SK-N-SH treated with all-trans-retinoic acid at 6 μM for 48 hours (cell line): ENCODE results near the gene TMEM174.

Experiments
- ATAC-seq: fragments of 200-7000 bp; cut with Tn5 transposase; 3 replicates; pipeline ENCODE4 v1.9.1; 2020; ENCODE audit warnings: mild to moderate bottlenecking, moderate library complexity
- ARNTL ChIP-seq: fragments of 450-650 bp; formaldehyde crosslinking; IDR thresholded peaks from 2 replicates; pipeline ENCODE4 v1.5.0; 2020; ENCODE audit warnings: low read depth, mild to moderate bottlenecking, moderate library complexity, borderline replicate concordance
- BACH2 ChIP-seq: fragments of 250-450 bp; sonication (Bioruptor Pico); IDR thresholded peaks from 2 replicates; pipeline ENCODE4 v1.9.0; 2021; ENCODE audit warnings: mild to moderate bottlenecking, borderline replicate concordance
- CSDC2 ChIP-seq: fragments of 250-450 bp; sonication (Bioruptor Pico); IDR thresholded peaks from 2 replicates; pipeline ENCODE4 v1.5.0; 2020; ENCODE audit warnings: mild to moderate bottlenecking, moderate library complexity
- ESRRG ChIP-seq: fragments of 250-450 bp; sonication (Bioruptor Pico); IDR thresholded peaks from 2 replicates; pipeline ENCODE4 v1.6.1; 2021; ENCODE audit warnings: mild to moderate bottlenecking
- GLIS3 ChIP-seq: fragments of 250-450 bp; sonication (Bioruptor Pico); IDR thresholded peaks from 2 replicates; pipeline ENCODE4 v1.5.0; 2020; ENCODE audit warnings: mild to moderate bottlenecking, moderate library complexity
- ISL1 ChIP-seq: fragments of 250-450 bp; sonication (Bioruptor Pico); IDR thresholded peaks from 2 replicates; pipeline ENCODE4 v2.1.2; 2022; ENCODE audit warnings: mild to moderate bottlenecking, moderate library complexity
- OSR1 ChIP-seq: fragments of 250-450 bp; sonication (Bioruptor Pico); IDR thresholded peaks from 2 replicates; pipeline ENCODE4 v1.8.0; 2022; ENCODE audit warnings: moderate library complexity, mild to moderate bottlenecking, inconsistent platforms
- PPARA ChIP-seq: fragments of 250-450 bp; sonication (Bioruptor Pico); IDR thresholded peaks from 2 replicates; pipeline ENCODE4 v1.5.0; 2020; ENCODE audit warnings: mild to moderate bottlenecking, borderline replicate concordance
- RARB ChIP-seq: fragments of 250-450 bp; sonication (Bioruptor Pico); IDR thresholded peaks from 2 replicates; pipeline ENCODE4 v1.8.0; 2021; ENCODE audit warnings: mild to moderate bottlenecking, moderate library complexity
- SNAI2 ChIP-seq: fragments of 250-450 bp; sonication (Bioruptor Pico); IDR thresholded peaks from 2 replicates; pipeline ENCODE4 v1.5.0; 2020; ENCODE audit warnings: mild to moderate bottlenecking, moderate library complexity
- TCF4 ChIP-seq: fragments of 250-450 bp; sonication (Bioruptor Pico); IDR thresholded peaks from 2 replicates; pipeline ENCODE4 v1.8.0; 2021; ENCODE audit warnings: mild to moderate bottlenecking, moderate library complexity, borderline replicate concordance
- TOX ChIP-seq: fragments of 250-450 bp; sonication (Bioruptor Pico); IDR thresholded peaks from 2 replicates; pipeline ENCODE4 v1.8.0; 2021; ENCODE audit warnings: mild to moderate bottlenecking, moderate library complexity, borderline replicate concordance
- ZC3H10 ChIP-seq: fragments of 250-450 bp; sonication (Bioruptor Pico); IDR thresholded peaks from 2 replicates; pipeline ENCODE4 v1.5.1; 2021; ENCODE audit warnings: mild to moderate bottlenecking, moderate library complexity
- ZFP3 ChIP-seq: fragments of 250-450 bp; sonication (Bioruptor Pico); IDR thresholded peaks from 2 replicates; pipeline ENCODE4 v1.5.0; 2020; ENCODE audit warnings: mild to moderate bottlenecking, moderate library complexity
- ZFP30 ChIP-seq: fragments of 450-650 bp; formaldehyde crosslinking; IDR thresholded peaks from 2 replicates; pipeline ENCODE4 v1.5.0; 2022; ENCODE audit warnings: mild to moderate bottlenecking, moderate library complexity
- ZNF565 ChIP-seq: fragments of 450-650 bp; formaldehyde crosslinking; conservative IDR thresholded peaks from 2 replicates; pipeline ENCODE4 v1.5.0; 2020; ENCODE audit warnings: low read depth, mild to moderate bottlenecking, moderate library complexity
- ZNF70 ChIP-seq: fragments of 450-650 bp; formaldehyde crosslinking; IDR thresholded peaks from 2 replicates; pipeline ENCODE4 v1.5.0; 2020; ENCODE audit warnings: mild to moderate bottlenecking, moderate library complexity
- ZNF8 ChIP-seq: fragments of 450-650 bp; formaldehyde crosslinking; IDR thresholded peaks from 2 replicates; pipeline ENCODE4 v1.5.0; 2020; ENCODE audit warnings: mild to moderate bottlenecking, moderate library complexity
- TF ChIP-seq, protein P1 (sequence below): fragments of 250-450 bp; sonication (Bioruptor Pico); IDR thresholded peaks from 2 replicates; pipeline ENCODE4 v1.5.1; 2021; ENCODE audit warnings: mild to moderate bottlenecking, moderate library complexity
- TF ChIP-seq, protein P2 (sequence below): fragments of 250-450 bp; sonication (Bioruptor Pico); IDR thresholded peaks from 2 replicates; pipeline ENCODE4 v1.5.0; 2020; ENCODE audit warnings: mild to moderate bottlenecking, moderate library complexity
- TF ChIP-seq, protein P3 (sequence below): fragments of 250-450 bp; sonication (Bioruptor Pico); IDR thresholded peaks from 2 replicates; pipeline ENCODE4 v1.5.1; 2020; ENCODE audit warnings: low read depth, mild to moderate bottlenecking, moderate library complexity

The TMEM174 gene

DNA sequence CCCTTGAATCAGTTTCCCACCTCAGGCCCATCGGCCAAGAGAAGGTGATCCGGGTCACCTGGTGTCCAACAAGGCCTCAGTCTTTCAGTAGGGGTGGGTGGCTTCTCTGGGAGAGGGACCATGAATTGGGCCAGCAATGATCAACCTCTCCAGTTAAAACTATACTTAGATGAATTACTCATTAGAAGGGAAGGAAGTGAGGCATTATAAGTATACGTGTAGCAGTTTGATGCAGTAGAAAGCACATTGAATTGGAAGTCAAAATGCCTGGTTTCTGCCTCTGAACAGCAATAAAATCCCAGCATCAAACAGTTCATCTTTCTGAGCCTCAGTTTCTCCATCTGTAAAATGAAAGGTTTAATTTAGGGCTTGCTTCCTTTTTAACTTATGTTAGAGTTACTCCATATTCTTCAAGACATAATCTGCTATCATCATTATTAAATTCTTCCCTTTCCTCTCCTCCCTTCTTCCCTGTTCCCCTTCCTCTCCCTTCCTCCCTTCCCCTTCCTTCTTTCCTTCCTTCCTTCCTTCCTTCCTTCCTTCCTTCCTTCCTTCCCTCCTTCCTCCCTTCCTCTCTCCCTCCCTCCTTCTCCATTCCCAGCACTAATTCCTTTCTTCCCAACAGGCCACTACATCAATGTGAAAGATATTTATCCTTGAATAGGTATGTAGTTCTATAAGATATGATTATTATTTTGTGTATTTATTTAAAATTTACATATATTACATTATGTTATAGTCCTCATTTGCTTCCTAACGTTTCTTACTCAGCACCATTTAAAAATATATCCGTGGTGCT lies 18.6 kb upstream of the TMEM174 start (continued):
- TF ChIP-seq PPARA (CRISPR knock-in tag): no peak
- no peak for TF ChIP-seq ZFP30 (CRISPR knock-in tag)
- TF ChIP-seq ZNF8 (CRISPR knock-in tag): no peak
- no peak for TF ChIP-seq GLIS3 (CRISPR knock-in tag)
- no peak for TF ChIP-seq ARNTL (CRISPR knock-in tag)
- TF ChIP-seq, protein P1, sequence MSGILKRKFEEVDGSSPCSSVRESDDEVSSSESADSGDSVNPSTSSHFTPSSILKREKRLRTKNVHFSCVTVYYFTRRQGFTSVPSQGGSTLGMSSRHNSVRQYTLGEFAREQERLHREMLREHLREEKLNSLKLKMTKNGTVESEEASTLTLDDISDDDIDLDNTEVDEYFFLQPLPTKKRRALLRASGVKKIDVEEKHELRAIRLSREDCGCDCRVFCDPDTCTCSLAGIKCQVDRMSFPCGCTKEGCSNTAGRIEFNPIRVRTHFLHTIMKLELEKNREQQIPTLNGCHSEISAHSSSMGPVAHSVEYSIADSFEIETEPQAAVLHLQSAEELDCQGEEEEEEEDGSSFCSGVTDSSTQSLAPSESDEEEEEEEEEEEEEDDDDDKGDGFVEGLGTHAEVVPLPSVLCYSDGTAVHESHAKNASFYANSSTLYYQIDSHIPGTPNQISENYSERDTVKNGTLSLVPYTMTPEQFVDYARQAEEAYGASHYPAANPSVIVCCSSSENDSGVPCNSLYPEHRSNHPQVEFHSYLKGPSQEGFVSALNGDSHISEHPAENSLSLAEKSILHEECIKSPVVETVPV (CRISPR knock-in tag): no peak
- TF ChIP-seq BACH2: no peak
- no peak for TF ChIP-seq CSDC2
- no peak for TF ChIP-seq TCF4
- no peak for TF ChIP-seq ZC3H10

DNA sequence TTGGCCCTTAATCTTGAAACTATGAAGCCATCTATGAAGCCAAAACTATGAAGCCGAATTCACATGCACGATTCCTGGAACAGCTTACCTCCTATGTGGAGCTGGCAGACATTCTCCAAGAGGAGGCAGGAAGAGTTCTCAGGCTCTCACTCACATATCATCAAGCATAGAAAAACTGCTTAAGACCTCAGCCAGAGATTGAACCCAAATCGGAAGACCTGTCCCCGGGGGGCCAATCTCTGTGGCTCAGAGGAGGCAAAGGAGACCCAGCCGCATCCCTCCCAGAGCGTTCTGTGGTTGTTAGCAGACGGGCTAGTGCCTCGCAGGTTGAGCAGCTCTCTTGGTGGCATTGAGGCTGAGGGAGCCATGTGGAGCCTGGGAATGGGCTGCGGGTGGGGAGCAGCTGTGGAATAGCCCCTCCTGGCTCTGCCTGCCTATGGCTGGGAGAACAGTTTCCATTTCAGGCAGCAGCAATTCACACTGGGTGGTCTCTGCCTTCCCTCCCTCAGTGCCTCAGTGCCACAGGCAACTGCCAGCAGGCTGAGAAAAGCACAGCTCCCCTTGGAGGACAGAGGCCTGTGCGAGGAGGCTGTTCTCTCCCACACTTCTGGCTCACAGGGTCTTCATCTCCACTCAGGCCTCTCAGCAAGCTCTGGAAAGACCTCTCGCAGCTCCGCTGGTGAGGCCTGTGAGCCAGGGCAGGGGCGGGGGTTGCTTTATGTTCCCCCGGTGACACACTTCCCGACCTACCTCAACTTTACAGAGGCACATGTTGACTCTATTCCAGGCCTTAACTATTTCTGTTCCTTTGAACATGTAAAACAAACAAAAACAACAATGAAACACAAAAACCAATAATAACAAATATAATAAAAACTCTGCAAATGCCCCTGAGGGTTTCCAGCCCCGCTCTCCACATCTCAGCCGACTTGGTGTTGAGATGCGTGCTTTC lies 17.4 kb upstream of the TMEM174 start:
- TF ChIP-seq ZNF70 (CRISPR knock-in tag) (no peak), TOX (CRISPR knock-in tag) (no peak), SNAI2 (no peak)

DNA sequence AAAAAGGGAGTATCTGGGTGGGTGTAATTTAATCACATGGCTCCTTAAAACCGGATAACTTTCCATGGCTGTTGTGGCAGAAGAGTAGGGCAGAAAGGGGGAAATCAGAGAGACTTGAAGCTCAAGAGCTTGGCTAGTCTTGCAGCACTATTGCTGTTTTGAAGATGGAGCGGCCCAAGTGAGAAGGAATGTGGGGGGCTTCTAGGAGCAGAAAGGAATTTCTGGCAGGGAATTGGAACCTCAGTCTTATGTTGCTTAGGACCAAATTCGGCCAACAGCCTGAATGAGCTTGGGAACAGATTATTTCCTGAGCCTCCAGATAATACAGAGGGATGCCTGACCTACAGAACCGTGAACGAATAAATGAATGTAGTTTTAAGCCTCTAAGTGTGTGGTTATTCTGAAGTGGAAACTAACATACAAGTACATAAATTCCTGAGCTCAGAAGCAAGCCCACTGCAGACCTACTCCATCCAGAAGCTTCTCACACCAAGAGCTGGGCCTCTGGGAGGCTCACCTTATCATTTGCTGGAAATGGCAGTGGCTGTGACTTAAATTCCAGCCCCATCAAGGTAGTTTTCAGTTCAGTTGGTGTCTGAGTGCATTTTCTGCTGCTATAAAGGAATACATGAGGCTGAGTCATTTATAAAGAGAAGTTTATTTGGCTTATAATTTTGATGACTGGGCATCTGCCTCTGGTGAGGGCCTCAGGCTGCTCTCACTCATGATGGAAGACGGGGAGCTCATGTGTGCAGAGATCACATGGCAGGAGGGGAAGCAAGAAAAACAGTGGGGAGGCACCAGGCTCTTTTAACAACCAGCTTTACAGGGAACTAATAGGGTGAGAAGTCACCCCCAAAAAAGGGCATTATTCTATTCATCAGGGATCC lies 15.3 kb upstream of the TMEM174 start:
- ATAC-seq: no peak
- TF ChIP-seq ISL1: no peak
- no peak for TF ChIP-seq BACH2
- TF ChIP-seq ZNF70 (CRISPR knock-in tag): no peak
- TF ChIP-seq SNAI2: no peak
- TF ChIP-seq ZFP30 (CRISPR knock-in tag): no peak
- TF ChIP-seq TOX (CRISPR knock-in tag): no peak
- TF ChIP-seq PPARA (CRISPR knock-in tag): no peak
- TF ChIP-seq OSR1 (CRISPR knock-in tag): no peak
- TF ChIP-seq TCF4: no peak
- no peak for TF ChIP-seq GLIS3 (CRISPR knock-in tag)
- no peak for TF ChIP-seq ZFP3 (CRISPR knock-in tag)
- TF ChIP-seq CSDC2: no peak

More for the DNA sequence above, 17.4 kb upstream of the TMEM174 start:
- no peak for ATAC-seq

DNA sequence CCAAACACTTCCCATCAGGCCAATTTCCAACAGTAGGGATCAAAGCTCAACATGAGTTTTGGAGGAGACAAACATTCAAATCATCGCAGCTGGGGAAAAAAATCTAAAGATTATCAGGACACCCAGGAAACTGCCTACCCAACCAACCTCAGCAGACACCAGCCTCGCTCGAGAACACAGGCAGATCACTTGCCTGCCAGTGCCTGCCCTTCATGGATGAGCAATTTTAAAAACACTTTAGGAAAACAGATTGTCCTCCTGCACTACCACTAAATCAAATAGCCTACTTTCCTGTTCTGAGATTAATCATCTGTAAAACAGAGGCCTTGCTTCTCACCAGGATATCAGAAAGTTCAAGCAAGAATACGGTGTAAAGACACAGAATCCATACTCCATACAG lies 14.7 kb upstream of the TMEM174 start:
- ATAC-seq: no peak

More for the DNA sequence above, 14.7 kb upstream of the TMEM174 start:
- TF ChIP-seq GLIS3 (CRISPR knock-in tag): no peak
- no peak for TF ChIP-seq ZNF565 (CRISPR knock-in tag)
- TF ChIP-seq ZC3H10: no peak
- TF ChIP-seq ZFP30 (CRISPR knock-in tag): no peak
- no peak for TF ChIP-seq TOX (CRISPR knock-in tag)
- TF ChIP-seq, protein P2, sequence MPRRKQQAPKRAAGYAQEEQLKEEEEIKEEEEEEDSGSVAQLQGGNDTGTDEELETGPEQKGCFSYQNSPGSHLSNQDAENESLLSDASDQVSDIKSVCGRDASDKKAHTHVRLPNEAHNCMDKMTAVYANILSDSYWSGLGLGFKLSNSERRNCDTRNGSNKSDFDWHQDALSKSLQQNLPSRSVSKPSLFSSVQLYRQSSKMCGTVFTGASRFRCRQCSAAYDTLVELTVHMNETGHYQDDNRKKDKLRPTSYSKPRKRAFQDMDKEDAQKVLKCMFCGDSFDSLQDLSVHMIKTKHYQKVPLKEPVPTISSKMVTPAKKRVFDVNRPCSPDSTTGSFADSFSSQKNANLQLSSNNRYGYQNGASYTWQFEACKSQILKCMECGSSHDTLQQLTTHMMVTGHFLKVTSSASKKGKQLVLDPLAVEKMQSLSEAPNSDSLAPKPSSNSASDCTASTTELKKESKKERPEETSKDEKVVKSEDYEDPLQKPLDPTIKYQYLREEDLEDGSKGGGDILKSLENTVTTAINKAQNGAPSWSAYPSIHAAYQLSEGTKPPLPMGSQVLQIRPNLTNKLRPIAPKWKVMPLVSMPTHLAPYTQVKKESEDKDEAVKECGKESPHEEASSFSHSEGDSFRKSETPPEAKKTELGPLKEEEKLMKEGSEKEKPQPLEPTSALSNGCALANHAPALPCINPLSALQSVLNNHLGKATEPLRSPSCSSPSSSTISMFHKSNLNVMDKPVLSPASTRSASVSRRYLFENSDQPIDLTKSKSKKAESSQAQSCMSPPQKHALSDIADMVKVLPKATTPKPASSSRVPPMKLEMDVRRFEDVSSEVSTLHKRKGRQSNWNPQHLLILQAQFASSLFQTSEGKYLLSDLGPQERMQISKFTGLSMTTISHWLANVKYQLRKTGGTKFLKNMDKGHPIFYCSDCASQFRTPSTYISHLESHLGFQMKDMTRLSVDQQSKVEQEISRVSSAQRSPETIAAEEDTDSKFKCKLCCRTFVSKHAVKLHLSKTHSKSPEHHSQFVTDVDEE (CRISPR knock-in tag): no peak
- TF ChIP-seq ZNF70 (CRISPR knock-in tag): no peak
- TF ChIP-seq ARNTL (CRISPR knock-in tag): no peak
- no peak for TF ChIP-seq ESRRG (CRISPR knock-in tag)
- no peak for TF ChIP-seq TCF4
- no peak for TF ChIP-seq PPARA (CRISPR knock-in tag)
- TF ChIP-seq, protein P3, sequence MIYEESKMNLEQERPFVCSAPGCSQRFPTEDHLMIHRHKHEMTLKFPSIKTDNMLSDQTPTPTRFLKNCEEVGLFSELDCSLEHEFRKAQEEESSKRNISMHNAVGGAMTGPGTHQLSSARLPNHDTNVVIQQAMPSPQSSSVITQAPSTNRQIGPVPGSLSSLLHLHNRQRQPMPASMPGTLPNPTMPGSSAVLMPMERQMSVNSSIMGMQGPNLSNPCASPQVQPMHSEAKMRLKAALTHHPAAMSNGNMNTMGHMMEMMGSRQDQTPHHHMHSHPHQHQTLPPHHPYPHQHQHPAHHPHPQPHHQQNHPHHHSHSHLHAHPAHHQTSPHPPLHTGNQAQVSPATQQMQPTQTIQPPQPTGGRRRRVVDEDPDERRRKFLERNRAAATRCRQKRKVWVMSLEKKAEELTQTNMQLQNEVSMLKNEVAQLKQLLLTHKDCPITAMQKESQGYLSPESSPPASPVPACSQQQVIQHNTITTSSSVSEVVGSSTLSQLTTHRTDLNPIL (CRISPR knock-in tag): no peak
- TF ChIP-seq RARB (CRISPR knock-in tag): no peak
